ENCODE results near the gene DYRK2. TPM values are rescaled to one million over a fixed set of nuclear protein-coding genes. Genes with fewer than 3 reads are reported as not detected.

Gene DYRK2
- 25.5 TPM for total RNA-seq

DNA sequence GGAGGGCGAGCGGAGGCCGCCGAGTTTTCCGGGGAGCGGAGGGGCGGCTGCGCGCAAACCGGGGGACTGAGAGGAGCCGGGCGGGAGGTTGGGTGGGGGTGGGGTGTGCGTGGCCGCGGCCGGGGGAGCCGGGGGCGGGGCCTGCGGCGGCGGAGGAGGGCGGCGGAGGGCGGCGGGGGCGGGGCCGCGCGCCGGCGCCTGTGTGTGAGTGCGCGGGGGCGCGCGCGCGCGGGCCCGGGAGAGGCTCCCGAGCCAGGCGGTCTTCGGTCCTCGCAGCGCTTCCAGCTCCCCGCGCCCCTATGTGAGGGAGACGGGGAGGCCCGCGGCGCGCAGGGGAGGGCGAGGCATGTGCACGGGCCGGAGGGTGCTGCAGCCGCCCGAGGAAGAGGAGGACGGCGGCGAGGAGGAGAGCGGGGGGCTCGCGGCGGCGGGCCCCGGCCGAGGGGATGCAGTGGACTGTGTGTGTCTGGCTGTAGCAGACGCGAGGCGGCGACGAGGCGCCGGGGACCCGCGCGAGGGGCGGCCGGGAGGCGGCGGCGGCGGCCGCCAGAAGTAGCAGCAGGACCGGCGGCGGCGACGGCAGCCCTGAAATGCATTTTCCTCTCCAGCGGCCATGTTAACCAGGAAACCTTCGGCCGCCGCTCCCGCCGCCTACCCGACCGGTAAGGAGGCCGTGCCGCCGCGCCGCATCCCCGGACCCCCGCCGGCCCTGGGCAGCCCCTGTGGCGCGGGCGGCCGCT, at the start of gene DYRK2:
TSS of gene DYRK2 (plus strand) at position 225 of the 740 bp plus-strand sequence. CDS start at position 614, 389 bp downstream.
- DNase-seq (ENCODE audit: low spot score) (peak; percentile 87), ATAC-seq (peak; percentile 82)
- intact Hi-C loops (cut with DNase I), result no loop called here

GRCh38 chr12:67599691-67600090, 48.9 kb upstream of the DYRK2 start:
- DNase-seq (ENCODE audit: low spot score) (no peak), ATAC-seq (no peak)
- intact Hi-C loops (cut with DNase I), result no loop called here

DNA sequence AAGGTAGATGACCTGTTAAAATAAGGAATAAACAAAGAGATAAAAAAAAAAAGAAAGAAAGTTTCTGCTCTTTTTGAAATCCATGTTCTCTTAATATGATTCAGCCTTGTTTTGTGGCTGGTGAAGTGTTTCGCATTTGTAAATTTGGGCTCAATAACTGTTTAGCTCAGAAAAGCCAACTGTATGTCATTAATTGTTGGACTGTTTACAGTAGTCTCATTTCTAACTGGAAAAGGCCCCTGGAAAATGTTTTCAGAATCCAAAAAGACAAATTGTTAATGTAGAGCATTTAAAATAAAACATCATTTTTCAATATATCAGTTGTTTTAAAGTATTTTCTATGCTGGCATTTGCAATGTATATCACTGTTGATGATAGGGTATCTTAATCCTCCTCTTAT, 47.4 kb upstream of the DYRK2 start:
- ATAC-seq (no peak), DNase-seq (ENCODE audit: low spot score) (no peak)
- intact Hi-C loops (cut with DNase I), result no loop called here

- intact Hi-C loops (cut with DNase I), result no loop called here
- ATAC-seq, result no peak
- no peak for DNase-seq (ENCODE audit: low spot score)
Measured at GRCh38 chr12:67609226-67609870, 39.2 kb upstream of the DYRK2 start.

GRCh38 chr12:67613040-67613439, 35.5 kb upstream of the DYRK2 start:
- intact Hi-C loops (cut with DNase I), result no loop called here
- ATAC-seq, result no peak
- no peak for DNase-seq (ENCODE audit: low spot score)

- no peak for DNase-seq (ENCODE audit: low spot score)
- ATAC-seq, result peak; percentile 44
Measured at GRCh38 chr12:67617629-67618028, 30.9 kb upstream of the DYRK2 start.

DNA sequence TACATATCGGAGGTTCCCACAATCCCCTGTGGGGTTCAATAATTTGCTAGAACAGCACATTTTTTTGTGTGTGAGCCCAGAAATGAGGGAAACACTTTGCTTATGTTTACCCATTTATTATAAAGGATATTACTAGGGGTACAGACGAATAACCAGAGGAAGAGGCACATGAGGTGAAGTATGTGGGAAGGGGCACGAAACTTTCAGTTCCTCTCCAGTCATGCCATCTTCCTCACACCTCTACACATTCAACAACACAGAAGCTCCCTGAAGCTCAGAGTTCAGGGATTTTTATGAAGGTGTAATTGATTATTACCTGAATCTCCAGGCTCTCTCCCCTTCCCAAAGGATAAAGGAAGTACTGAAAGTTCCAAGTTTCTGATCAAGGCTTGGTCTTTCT, 30.2 kb upstream of the DYRK2 start:
- DNase-seq (ENCODE audit: low spot score) (no peak), ATAC-seq (no peak)
- intact Hi-C loops (cut with DNase I), result no loop called here

More at GRCh38 chr12:67617629-67618028, 30.9 kb upstream of the DYRK2 start:
- intact Hi-C loops (cut with DNase I), result no loop called here

DNA sequence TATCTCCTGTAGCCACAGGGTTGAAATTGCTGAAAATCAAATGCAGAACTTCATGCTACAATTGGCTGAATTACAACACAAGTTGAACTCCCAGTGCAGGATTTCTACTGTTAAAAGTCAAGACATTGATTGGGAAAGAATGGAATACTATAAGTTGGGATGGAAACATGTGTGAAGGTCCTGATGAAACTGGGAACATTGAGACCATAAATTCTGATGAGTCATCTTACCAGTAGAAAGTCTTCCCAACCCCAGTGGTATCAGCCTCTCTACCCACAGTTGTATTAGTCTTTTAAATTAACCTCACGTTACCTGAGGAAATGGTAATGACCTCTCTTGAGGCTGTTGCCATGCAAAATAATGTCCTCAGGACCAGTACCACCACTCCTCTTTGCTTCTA, 27.4 kb upstream of the DYRK2 start:
- intact Hi-C loops (cut with DNase I), result no loop called here
- DNase-seq (ENCODE audit: low spot score) (no peak), ATAC-seq (no peak)

DNA sequence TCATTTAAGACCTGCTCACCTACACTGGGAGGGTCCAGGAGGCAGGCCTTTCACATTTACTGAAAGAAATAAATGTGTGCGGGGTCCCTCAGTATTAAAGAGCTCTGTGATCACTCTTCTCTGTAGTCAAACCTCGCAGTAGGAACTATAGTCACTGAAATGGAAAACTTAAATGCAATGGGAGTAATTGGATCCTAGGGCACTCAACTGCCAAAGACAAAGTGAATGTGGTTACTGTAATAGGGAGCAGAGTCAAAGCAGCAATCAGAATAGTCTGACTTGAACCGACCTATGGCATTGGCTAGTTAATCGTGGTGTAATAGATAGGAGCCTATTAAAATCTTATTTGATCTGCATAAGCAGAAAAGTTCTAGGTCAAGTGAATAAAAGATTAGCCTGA, 26.6 kb upstream of the DYRK2 start:
- no peak for ATAC-seq
- DNase-seq (ENCODE audit: low spot score), result no peak
- intact Hi-C loops (cut with DNase I), result no loop called here

DNA sequence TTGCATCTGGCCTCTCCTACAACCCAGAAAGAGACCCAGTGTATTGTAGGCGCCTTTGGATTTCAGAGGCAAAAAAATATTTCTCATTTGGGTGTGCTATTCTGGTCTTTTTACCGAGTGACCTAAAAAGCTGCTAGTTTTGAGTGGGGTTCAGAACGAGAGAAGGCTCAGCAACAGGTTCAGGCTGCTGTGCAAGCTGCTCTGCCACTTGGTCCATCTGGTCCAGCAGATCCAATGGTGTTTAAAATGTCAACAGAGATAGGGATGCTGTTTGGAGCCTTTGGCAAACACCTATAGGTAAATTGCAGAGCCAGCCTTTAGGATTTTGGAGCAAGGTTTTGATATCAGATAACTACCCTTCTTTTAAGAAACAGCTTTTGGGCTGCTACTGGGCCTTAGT, 25.3 kb upstream of the DYRK2 start:
- ATAC-seq, result no peak
- DNase-seq (ENCODE audit: low spot score), result no peak
- intact Hi-C loops (cut with DNase I), result no loop called here

GRCh38 chr12:67624355-67624754, 24.2 kb upstream of the DYRK2 start:
- ATAC-seq, result no peak
- intact Hi-C loops (cut with DNase I), result no loop called here
- DNase-seq (ENCODE audit: low spot score), result no peak

DNA sequence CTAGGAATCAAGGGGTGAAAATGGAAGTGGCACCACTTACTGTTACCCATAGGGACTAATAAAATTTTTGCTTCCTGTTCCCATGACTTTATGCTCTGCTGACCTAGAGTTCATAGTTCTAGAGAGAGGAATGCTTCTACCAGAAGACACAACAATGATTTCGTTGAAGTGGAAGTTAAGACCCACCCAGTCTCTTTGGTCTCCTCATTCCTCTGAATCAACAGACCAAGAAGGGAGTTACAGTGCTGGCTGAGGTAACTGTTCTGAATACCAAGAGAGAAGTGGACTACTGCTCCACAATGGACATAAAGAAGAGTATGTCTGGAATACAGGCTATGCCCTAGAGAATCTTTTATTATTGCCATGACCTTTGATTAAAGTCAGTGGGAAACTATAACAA, 23.5 kb upstream of the DYRK2 start:
- DNase-seq (ENCODE audit: low spot score), result no peak
- ATAC-seq, result peak; percentile 59
- intact Hi-C loops (cut with DNase I), result no loop called here

DNA sequence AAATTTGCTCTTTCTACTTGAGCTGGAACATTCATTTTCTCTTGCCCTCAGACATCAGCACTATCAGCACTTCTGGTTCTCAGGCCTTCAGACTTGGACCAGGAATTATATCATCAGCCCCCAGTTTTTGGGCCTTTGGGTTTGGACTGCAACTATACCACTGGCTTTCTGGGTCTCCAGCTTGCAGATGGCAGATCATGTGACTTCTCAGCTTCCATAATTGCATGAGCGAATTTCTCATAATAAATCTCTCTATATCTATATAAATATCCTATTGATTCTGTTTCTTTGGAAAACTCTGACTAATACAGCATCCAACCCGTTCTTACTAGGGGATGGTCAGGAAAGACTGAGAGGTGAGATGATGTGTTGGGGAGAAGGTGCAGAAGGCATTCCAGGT, 22.4 kb upstream of the DYRK2 start:
- intact Hi-C loops (cut with DNase I), result no loop called here
- DNase-seq (ENCODE audit: low spot score) (no peak), ATAC-seq (no peak)

DNA sequence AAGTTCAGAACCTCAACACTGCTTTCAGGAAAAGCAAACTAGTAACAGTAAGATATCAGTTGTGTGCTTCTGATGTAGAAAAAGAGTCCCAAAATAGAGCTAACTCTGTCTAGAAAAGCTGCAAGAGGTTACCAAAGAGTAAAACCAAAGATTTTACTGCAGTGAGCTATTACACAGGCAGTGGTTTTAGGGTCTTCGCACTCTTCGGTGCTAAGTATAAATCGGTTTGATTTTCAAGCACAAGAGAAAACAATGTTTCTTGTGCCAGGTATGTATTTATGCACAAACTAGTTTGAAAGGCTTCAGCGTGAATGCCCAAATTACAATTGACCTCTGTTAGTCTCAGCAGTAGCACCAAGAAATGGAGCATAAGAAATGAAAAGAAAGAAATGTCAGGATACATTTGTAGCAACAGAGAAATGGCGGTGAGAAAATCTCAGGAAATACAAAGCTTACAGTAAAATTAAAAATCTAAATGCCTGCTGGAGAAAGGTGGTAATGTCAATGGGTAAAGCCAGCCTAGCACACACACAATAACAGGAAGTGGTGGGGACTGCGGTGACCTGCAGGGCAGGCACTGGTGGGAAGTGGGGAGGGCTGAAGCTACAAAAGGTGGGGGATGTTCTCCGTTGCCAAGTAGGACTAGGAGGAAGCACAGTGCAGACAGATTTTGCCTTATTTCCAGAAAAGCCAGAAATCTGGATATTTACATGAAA, 18.0 kb upstream of the DYRK2 start:
- ATAC-seq (peak; percentile 74), DNase-seq (ENCODE audit: low spot score) (no peak)
- intact Hi-C loops (cut with DNase I), result no loop called here

DNA sequence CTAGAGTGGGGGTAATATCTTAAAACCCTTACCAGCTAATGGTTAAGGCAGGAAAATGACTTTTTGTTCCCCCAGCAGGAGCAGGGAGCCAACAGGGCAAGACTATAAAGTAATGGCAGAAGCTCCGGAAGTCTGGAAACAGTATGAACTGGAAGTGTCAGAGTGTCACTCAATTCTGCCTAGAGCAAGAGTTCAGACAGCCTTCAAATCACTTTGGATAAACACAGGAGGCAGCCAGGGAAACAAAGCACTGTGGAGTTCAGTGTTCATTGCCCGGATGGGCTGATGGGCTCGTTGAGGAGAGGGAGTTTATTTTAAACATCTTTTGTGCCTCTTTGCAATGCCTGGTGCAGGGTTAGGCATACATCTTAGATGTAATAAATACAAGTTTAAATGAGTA, 16.5 kb upstream of the DYRK2 start:
- ATAC-seq (no peak), DNase-seq (ENCODE audit: low spot score) (no peak)
- intact Hi-C loops (cut with DNase I), result no loop called here

DNA sequence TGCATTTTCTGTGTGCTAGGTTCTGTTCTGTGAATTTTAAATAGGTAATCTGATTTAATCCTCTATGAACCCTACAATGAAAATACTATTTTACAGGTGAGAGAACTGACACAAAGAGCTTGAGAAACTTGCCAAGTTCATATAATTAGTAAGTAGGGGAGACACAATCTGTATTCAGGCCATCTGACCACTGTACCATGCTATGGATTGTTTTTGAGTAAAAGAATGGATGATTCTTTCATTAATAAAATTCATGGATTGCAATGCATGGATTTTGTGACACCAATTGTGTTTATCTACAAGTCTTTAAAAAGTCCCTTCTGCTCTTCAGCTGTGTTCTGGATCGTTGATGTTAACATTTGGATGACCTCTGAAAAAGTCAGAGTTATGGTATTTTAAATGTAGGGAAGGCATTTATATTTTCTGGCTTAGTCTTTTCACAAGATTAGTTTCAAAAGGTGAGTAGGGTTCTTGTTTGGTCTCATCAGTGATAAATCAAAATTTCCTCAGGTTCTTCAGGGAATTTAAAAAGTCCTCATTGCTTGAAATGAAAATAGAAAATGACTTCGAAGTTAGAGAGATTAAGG, 15.4 kb upstream of the DYRK2 start:
- DNase-seq (ENCODE audit: low spot score) (no peak), ATAC-seq (no peak)
- intact Hi-C loops (cut with DNase I), result no loop called here

GRCh38 chr12:67633708-67634107, 14.8 kb upstream of the DYRK2 start:
- peak; percentile 70 for ATAC-seq
- no peak for DNase-seq (ENCODE audit: low spot score)
- intact Hi-C loops (cut with DNase I), result no loop called here

DNA sequence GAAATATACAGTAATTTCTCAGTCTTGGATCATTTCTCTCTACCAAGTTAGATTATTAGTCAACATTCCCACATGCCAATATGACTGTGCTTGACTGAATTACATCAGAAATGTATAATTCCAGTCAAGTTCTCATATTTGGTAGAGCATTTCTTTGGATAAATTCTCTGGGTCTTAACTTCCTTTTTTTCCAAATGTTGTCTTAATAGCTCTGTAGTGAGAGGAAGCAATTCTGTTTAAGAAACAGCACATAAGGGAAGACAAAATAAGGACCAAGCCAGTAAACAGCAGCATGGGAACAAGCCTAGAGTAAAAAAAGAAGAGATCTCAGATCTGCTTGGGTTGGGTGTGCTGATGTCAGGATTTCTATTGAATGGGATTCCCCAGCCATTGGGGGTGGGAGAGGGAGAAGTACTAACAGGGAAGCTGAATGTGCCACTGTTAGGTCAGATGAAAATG, 14.2 kb upstream of the DYRK2 start:
- intact Hi-C loops (cut with DNase I), result no loop called here
- peak; percentile 80 for ATAC-seq
- DNase-seq (ENCODE audit: low spot score), result no peak

DNA sequence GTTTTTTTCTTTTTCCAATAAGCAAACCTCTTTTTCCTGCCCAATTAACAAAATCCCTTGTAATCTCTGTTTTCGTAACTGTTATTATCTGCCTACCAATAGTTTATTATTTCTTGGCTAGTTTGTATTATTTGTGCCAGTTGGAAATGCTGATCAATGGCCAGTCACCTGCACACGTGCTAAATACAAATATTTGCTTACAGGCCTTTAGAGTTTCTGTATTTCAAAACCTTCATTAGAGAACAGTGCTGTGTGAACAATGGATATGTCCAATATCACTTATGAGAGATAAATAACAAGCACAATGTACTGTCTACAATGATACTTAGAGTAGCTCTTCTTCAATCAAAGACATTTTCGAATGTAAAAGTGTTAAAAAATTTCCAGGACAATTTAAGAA, 10.8 kb upstream of the DYRK2 start:
- no peak for DNase-seq (ENCODE audit: low spot score)
- ATAC-seq, result no peak
- intact Hi-C loops (cut with DNase I), result no loop called here

DNA sequence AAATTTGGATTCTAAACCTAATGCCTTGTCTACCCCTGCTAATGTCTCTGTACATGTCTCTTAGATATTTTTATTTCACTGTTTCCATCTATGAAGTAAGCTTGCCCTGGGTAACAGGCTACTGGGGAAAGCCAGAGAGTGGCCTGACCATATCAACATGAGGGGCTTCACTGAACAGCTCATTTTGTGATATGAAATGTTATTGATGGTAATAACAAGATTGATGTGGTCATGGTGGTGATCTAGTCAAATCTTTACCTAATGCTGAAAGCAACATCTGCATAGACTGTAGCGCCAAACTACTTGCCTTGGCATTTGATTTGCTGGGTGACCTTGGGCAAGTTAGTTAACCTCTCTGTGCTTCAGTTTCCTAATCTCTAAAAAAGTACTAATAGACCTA, 9.9 kb upstream of the DYRK2 start:
- intact Hi-C loops (cut with DNase I), result no loop called here
- ATAC-seq, result no peak
- no peak for DNase-seq (ENCODE audit: low spot score)
